ENCODE measurements around the gene LAMA2. TPM values are rescaled to one million over a fixed set of nuclear protein-coding genes. Genes with fewer than 3 reads are reported as not detected.

Gene LAMA2
- polyA plus RNA-seq, 1 donor from 2014 or later = 2.5 TPM

DNA sequence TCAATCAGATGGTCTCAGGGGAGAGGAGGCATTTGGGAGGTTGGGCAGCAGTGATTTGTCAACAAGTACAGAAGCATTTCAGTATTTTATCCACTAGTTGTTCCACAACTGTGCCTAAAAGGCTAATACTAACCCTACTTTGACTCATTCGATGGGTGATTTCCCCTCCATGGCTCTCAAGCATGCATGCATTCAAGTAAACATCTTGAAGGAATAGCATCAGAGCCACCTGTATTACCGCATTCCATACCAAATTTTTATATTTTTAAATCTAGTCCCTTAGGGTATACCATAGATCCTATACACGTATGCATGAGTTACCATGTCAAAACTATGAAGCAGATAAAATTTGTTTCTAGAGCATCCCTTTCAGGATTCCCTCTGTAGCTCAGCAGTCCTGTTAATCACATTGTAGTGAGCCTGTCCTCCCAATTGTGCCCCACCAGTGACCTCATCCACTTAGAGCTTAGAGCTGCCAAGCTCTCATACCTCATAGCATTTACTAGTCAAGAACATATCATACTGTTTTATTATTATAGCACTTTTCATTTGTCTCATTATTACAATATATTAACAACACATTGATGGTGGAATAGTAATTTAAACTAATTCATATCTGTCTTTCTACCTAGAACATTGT, 213.8 kb downstream of the LAMA2 start:
- H2AFZ ChIP-seq (ENCODE audit: low read depth, low read length) = no peak overlapping the region
- H3F3A ChIP-seq (ENCODE audit: insufficient read depth, low read length, poor library complexity, severe bottlenecking) = no peaks in the 10 kb centered on the region
- H3K36me3 ChIP-seq (ENCODE audit: insufficient read depth, low read length) = no peaks in the 10 kb centered on the region
- H3K27ac ChIP-seq (ENCODE audit: low read length) = no peak overlapping the region
- no peak overlapping the region for H3K4me3 ChIP-seq (ENCODE audit: low read length)
- H4K20me1 ChIP-seq (ENCODE audit: insufficient read depth) = no peaks in the 10 kb centered on the region
- H3K9me2 ChIP-seq (ENCODE audit: insufficient read depth, low read length) = no peaks in the 10 kb centered on the region
- H3K27me3 ChIP-seq (ENCODE audit: insufficient read depth, low read depth, low read length) = no peaks in the 10 kb centered on the region
- H3K4me2 ChIP-seq (ENCODE audit: low read length) = no peak overlapping the region
- H3K9ac ChIP-seq (ENCODE audit: low read length) = no peak overlapping the region
- no peaks in the 10 kb centered on the region for H3K9me3 ChIP-seq (ENCODE audit: low read length)
- no peak for TF ChIP-seq TAF1 (IDR thresholded peaks at IDR 0.05; ENCODE audit: low read depth)
- no peak for TF ChIP-seq POLR2AphosphoS5 (IDR thresholded peaks at IDR 0.05)
- no peak for TF ChIP-seq SMC3 (conservative IDR thresholded peaks at IDR 0.05; ENCODE audit: poor library complexity)
- no peaks in the 10 kb centered on the region for H3K79me2 ChIP-seq (replicated peaks; ENCODE audit: insufficient read depth, low read length)

- H3F3A ChIP-seq (ENCODE audit: insufficient read depth, low read length, poor library complexity, severe bottlenecking) = no peaks in the 10 kb centered on the region
- H3K79me2 ChIP-seq (replicated peaks; ENCODE audit: insufficient read depth, low read length) = no peaks in the 10 kb centered on the region
- H3K4me3 ChIP-seq (ENCODE audit: low read length) = no peak overlapping the region
- H3K27ac ChIP-seq (ENCODE audit: low read length) = no peak overlapping the region
- no peak overlapping the region for H3K9ac ChIP-seq (ENCODE audit: low read length)
- no peak overlapping the region for H3K4me2 ChIP-seq (ENCODE audit: low read length)
- H3K9me3 ChIP-seq (ENCODE audit: low read length) = no peaks in the 10 kb centered on the region
- no peak overlapping the region for H2AFZ ChIP-seq (ENCODE audit: low read depth, low read length)
- H3K27me3 ChIP-seq (ENCODE audit: insufficient read depth, low read depth, low read length) = no peaks in the 10 kb centered on the region
- no peaks in the 10 kb centered on the region for H3K36me3 ChIP-seq (ENCODE audit: insufficient read depth, low read length)
- TF ChIP-seq CTCF (IDR thresholded peaks at IDR 0.05; ENCODE audit: poor library complexity, severe bottlenecking) = no peak
- TF ChIP-seq TAF1 (IDR thresholded peaks at IDR 0.05; ENCODE audit: low read depth) = no peak
- TF ChIP-seq SMC3 (conservative IDR thresholded peaks at IDR 0.05; ENCODE audit: poor library complexity) = no peak
- no peaks in the 10 kb centered on the region for H4K20me1 ChIP-seq (ENCODE audit: insufficient read depth)
- no peaks in the 10 kb centered on the region for H3K9me2 ChIP-seq (ENCODE audit: insufficient read depth, low read length)
Measured at GRCh38 chr6:129098061-129098553, 215.2 kb downstream of the LAMA2 start.

DNA sequence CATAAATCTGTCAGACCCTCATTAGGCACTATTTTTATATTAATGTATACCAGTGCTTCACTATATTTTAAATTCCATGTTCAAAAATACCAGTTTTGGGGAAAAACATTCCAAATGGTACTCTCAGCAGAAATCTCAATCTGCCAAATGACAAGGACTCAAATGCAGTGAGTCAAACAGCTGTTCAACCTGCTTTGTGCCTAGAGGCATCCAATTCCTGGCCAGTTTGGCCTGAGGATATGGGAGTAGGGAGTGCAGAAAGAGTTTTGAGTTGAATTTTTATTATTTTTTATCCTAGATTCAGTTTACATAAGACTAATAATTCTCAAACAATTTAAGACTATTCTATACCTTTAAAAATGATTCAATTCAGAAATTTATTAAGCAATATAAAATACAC, 216.8 kb downstream of the LAMA2 start:
- Histone ChIP-seq H3K9me2 (ENCODE audit: insufficient read depth, low read length) (no peaks in the 10 kb centered on the region), H3K36me3 (ENCODE audit: insufficient read depth, low read length) (no peaks in the 10 kb centered on the region), H3K4me2 (ENCODE audit: low read length) (no peak overlapping the region), H3K9me3 (ENCODE audit: low read length) (no peaks in the 10 kb centered on the region), H3K9ac (ENCODE audit: low read length) (no peak overlapping the region), H3K27me3 (ENCODE audit: insufficient read depth, low read depth, low read length) (no peaks in the 10 kb centered on the region), H3K4me3 (ENCODE audit: low read length) (no peak overlapping the region), H2AFZ (ENCODE audit: low read depth, low read length) (no peak overlapping the region), H3K79me2 (replicated peaks; ENCODE audit: insufficient read depth, low read length) (no peaks in the 10 kb centered on the region), H3F3A (ENCODE audit: insufficient read depth, low read length, poor library complexity, severe bottlenecking) (no peaks in the 10 kb centered on the region), H4K20me1 (ENCODE audit: insufficient read depth) (no peaks in the 10 kb centered on the region), H3K27ac (ENCODE audit: low read length) (no peak overlapping the region)
- no peak for TF ChIP-seq CTCF (IDR thresholded peaks at IDR 0.05; ENCODE audit: poor library complexity, severe bottlenecking)
- no peak for TF ChIP-seq EP300 (conservative IDR thresholded peaks at IDR 0.05; ENCODE audit: poor library complexity, severe bottlenecking)
- TF ChIP-seq MXI1 (conservative IDR thresholded peaks at IDR 0.05; ENCODE audit: poor library complexity, severe bottlenecking) = no peak
- no peak for TF ChIP-seq POLR2AphosphoS5 (IDR thresholded peaks at IDR 0.05)
- no peak for TF ChIP-seq TAF1 (IDR thresholded peaks at IDR 0.05; ENCODE audit: low read depth)
